Stimulated activated CD8-positive, alpha-beta memory T cell treated with anti-CD3 and anti-CD28 coated beads, Interleukin-7, amount 100 ng/mL, for 1 hour (primary cell): ENCODE measurements around the gene HDAC5.
"Not testable (repeated sequence)": the region's sequence is repeated elsewhere in the genome, so short reads cannot be mapped to it uniquely, and the experiment has no call there.

Experiments used
- DNase-seq, 2 donors: peaks; one replicate each; pipeline ENCODE4 v3.0.0-alpha.2; 2020; ENCODE audit warnings: low read depth in 2 of 2

Gene HDAC5

DNA sequence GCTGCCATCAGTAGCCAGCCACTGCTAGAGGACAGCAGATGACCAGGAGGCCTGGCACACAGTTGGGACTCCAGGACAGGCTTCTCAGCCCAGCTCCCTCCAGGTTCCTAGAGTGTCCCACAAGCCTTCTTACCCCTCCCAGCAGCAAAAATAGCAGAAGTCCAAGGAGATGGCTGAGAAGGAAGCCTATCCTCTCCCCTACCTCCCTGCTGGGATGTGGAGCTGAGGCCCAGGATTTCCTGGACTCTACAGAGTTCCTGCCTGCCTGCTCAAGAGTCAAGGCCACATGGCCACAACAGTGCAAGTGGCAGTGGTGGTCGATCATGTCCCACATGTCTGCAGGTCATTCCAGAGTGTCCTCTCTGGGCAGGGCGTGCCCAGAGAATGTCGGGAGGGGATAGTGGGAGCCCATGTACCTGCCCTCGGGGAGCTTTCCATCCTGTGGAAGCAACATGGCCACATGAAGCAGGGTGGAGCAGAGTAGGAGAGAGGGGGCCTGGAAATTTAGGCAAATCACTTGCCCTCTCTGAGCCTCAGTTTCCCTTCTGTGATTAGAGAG lies 10.6 kb upstream of the HDAC5 start:
- DNase-seq: no peak

DNA sequence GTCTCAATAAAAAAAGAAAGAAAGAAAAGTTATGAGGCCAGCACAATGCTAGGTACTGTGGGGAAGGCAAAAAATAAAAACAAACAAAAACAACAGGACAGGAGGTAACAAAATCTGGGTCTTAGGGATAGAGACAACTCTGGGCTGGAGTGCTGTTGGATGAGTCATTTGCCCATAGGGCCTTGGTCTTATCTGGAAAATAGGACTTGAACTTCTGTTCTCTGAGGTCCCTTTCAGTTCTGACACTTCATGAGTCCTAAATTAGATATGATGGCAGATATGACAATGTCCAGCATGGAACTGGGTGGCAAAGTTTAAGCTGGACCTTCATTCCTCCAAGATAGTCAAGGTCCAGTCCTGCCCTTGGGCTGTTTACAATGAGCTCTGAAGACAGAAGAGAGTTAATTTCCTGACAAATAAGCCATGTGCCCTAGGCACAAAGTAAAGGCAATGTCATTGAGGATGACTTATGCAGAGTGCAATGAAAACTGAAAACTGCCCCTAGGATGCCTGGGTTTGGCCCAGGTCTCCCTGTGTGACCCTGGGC lies 8.9 kb upstream of the HDAC5 start:
- DNase-seq: no peak

DNA sequence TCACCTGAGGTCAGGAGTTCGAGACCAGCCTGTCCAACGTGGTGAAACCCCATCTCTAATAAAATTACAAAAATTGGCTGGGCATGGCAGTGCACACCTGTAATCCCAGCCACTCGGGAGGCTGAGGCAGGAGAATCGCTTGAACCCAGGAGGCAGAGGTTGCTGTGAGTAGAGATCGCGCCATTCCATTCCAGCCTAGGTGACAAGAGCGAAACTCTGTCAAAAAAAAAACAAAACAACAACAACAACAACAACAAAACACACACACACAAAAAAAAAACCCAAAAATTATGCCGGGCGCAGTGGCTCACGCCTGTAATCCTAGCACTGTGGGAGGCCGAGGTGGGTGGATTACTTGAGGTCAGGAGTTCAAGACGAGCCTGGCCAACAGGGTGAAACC lies 7.9 kb upstream of the HDAC5 start:
- not testable (repeated sequence) for DNase-seq

DNA sequence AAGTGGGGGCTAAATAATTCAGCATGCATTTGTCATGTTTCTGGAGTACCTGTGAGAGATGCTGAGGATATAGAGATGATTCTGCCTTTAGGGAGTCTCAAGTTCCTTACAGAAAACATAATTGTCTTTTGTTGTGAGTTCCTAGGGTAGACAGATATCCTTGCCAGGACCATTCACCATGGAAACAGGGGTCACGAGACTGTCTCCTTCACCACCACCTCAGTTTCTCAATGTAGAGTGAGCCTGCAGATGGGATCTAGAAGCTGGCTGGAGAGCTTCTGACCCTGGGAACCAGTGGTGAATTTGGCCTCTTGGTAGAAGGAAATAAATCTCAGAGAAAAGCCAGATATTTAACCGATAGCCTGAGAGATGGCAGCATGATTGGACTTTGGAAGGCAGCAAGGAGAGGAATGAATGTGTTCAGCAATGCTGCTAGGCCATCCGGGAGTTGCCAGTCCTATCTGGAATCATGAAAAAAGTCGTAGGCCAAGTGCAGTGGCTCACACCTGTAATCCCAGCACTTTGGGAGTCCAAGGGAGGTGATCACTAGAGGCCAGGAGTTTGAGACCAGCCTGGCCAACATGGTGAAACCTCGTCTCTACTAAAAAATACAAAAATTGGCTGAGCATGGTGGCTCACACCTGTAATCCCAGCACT lies 7.4 kb upstream of the HDAC5 start:
- no peak for DNase-seq

DNA sequence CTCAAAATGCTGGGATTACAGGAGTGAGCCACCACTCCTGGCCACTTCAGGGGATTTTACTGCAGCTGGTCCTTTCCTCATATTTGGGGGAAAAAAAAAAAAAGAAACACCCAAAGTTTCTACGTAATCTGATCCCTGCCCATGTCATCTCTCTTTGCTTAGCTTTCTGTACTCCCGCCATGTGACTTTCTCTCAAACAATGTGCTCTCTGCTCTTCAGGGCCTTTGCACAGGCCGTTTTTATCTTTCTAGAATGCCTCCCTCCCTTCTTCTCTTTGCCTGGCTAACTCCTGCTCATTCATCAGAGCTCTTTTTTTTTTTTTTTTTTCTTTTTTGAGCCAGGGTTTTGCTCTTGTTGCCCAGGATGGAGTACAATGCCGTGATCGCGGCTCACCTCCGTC lies 4.9 kb upstream of the HDAC5 start:
- DNase-seq: no peak

DNA sequence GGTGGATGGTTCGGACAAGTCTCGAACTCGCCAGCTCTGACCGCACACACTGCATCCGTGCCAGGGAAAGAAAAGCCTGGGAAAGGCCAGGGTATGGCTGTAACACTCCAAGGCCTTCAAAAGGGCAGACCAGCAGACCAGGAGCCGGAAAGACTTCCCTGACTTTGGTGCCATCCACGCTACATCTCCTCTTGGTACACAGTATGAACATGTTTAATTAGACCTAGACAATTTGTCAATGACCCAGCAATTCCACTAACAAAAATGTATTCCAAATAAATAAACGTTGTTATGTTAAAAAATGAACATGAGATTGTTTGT lies 637 bp upstream of the HDAC5 start:
- no peak for DNase-seq

DNA sequence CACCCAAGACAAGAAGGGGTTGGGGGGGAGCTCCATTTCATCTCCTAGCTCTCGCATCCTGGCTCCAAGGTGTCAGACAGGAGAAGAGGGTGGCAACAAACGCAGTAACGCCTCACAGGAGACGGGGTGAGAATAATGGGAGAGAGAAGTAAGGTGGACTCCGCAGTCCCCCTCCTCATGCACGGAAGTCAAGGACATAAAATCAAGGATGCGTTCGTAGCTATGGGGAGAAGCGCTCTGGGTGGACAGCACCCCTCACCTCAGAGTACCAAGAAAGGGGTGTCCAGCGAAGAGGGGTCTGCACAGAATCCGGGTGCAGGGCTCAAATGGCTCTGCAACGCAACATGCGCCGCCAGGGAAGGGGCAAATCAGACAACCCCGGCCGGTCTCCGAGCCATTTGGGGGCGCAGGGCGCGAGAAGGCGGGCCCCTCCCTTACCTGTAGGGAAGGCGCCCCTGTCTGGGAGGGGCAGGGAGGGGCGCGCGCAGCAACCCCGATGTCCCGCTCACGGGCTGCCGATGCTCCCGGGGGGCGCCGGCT lies 555 bp downstream of the HDAC5 start:
- DNase-seq: no peak

DNA sequence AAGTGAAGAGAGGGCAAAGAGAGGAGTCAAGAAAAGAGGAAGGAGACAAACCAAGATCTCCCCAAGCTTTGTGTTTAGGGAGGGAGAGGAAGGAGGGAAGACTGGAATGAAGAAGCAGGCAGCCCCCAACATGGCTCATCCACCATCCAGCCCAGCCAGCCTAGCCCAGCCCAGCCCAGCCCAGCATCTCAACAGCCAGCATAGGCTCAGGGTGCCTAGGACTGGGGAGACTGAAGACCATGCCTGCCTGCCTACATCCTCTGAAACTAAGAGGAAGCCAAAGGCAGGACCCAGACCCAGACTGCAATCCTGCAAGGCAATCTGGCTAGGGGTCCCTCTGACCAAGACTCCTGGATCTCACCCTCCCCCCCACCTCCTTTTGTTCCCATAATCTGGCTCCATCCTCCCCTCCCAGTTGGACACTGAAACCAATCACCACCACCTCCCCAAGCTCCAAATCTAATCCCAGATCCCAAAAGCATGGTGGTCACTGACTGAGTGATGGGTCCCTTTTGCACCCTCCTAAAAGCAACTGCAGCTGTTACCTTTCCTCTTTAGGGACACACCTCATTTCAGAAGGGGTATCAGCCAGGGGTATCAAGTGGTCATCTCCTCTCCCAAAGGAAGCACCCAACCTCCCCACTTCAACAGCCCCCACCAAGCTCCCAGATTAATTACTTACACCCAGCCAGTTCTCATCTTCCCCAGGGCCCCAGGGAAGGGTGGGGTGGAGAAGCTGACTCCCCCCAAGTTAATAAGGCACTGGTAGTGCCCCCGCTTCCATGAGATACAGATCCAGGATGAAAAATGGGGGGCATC lies 1.2 kb downstream of the HDAC5 start:
- no peak for DNase-seq

DNA sequence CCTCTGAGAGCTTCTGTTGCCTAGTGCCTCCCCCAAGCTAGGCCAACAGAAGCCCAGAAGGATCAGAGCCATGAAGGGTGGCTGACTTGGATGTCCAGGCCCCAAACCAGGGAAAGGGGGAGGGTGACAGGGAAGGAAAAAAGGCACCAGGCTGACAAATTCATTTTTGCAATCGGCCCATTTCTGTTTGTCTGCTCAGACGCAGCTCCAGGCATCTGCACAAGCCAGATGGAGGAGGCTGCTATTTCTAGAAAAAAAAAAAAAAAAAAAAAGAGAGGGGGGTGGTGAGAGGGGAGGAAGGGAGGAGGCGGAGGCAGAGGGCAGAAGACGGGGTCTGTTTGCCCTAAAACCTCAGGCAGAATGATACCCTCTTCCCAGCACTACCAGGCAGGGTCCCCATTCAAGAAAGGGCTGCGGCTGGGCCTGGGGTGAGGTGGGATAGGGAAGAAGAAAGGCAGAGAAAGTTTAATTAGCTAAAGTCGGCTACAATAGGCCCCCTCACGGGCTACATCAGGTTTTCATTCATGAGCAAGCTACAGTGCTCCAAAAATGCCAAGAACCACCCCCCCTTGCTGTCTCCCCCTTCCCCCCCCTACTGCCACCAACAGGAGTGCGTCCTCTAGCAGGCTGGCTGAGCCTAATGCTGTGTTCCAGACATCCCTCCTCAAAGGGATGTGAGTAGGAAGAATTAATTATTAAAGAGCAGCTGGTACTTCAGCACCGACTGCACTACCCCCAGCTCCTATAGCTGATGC lies 2.4 kb downstream of the HDAC5 start:
- DNase-seq: no peak

DNA sequence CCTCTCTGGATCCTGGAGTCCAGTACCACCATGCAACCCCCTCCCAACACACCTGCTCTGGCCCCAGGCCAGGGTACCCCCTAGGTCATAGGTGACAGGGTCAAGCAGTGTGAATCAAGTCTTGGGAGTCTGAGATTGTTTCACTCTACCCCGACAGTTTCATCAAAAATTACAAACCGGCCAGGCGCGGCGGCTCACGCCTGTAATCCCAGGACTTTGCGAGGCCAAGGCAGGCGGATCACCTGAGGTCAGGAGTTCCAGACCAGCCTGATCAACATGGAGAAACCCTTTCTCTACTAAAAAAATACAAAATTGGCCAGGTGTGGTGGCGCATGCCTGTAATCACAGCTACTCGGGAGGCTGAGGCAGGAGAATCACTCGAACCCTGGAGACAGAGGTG lies 3.2 kb downstream of the HDAC5 start:
- DNase-seq: not testable (repeated sequence)

DNA sequence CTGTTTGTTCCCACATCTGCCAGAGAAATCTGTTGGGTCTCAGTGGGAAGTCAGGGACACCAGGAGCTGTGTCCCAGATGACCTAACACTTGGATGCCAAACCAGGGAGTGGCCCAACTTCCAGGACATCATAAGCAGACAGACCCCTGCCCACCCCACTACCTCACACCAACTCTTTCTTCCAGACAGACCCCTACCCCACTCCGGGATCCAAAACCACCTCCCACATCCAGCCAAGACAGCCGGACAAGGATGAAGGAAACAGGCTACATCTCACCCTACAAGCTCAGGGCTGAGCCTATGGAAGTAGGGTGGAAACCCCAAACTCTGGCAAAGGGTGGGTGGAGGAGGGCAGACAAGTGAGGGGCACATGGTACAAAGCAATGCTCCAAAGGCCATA lies 3.6 kb downstream of the HDAC5 start:
- no peak for DNase-seq

DNA sequence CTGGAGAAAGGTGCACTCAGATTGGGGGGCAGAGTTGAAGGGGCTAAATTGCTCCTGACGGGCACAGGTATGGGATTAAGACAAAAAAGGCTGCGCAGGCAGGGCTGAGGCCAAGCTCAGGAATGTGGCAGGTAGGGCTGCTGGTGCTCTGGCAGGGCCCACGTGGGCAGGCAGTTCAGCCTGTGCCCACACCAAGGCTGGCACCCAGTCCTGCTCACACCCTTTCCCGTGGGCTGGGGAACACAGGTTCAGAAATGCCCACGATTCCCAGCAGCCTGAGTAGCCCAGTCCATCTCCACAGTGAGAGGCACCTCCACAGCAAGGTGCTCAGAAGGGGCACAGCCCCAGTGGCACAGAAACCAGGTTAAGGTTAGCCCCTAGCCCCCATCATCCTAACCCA lies 4.4 kb downstream of the HDAC5 start:
- DNase-seq: no peak

DNA sequence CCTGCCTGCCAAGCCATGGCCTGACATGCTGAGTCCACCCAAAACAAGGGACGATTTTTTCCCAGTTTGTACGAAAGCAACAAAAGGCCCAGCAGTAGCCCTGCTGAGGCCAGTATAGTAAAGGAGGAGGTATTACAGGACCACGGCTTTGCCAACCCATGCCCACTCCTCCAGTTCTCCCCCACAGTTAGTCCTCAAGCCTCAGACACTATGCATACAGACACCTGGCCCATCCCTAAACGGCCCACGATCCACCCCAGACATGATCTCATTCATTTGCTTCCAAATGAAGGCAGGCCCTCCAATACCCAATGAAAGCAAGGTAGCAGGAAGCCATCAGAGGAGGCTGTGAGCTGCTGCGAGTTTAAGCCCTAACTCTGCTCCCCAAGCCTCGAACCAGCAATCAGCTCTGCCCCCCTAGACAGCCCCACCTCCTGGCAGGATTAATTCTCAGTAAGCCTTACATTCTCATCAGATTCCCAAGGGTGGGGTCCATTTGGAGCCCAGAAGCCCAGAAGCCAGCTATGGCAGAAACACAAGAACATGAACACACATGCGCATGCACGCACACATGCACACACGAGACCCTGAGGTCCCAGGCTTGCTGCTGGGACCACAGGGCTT lies 4.9 kb downstream of the HDAC5 start:
- DNase-seq: no peak

DNA sequence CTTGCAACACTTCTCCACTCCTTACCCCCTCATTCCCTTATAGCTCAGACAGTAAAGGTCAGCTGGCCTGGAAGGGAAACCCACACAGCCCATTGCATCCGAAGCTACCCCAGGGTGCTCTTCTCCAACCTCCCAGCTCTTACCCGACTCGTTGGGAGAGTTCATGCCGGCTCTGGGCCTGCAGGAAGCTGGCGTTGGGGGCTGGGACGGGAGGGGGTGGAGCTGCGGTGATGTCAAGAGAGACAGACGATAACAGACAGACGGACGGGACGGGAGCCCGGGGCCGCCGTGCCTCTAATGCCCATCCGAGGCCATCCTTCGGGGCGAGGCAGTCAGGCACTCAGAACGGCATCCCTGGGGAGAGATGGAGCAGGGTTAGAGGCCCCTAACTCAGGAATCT lies 6.1 kb downstream of the HDAC5 start:
- DNase-seq: no peak

DNA sequence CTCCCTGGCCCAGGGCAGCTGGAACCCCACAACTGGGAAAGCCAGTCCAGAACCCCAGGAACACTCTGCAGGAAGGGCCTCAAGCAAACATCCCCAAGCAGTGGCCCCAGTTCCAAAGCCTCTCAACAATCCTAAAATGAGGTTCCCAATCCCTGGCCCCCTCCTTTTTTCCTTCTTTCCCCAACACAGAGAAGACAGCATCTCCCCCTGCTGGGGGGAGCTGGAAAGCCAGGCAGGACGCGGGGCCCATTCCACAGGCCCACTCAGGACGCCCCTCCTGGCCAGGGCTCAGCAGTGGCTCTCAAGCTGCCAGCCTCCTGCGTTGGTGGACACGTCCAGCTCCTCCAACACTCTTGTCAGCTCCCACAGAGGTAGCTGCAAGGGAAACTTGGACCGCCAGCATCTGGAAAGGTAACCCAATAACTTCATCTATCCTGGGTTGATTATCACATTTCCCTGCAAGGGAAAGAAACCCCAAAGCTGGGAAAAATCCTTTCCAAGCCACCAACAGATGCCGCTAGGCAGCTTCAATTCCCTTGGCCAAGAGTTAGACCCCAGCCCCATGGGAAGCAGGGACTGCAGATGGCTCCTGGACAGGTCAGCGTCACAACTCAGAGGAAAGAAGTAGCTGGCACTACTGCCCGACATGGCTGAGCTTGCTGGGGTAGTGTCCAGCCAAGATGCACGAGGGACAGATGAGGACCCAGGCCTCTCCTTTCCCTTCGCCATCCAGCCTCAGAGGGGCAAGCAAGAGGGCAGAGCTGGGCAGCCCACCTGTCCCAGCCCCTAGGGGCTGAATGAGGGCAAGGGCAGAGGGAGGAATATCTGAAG lies 7.6 kb downstream of the HDAC5 start:
- no peak for DNase-seq

DNA sequence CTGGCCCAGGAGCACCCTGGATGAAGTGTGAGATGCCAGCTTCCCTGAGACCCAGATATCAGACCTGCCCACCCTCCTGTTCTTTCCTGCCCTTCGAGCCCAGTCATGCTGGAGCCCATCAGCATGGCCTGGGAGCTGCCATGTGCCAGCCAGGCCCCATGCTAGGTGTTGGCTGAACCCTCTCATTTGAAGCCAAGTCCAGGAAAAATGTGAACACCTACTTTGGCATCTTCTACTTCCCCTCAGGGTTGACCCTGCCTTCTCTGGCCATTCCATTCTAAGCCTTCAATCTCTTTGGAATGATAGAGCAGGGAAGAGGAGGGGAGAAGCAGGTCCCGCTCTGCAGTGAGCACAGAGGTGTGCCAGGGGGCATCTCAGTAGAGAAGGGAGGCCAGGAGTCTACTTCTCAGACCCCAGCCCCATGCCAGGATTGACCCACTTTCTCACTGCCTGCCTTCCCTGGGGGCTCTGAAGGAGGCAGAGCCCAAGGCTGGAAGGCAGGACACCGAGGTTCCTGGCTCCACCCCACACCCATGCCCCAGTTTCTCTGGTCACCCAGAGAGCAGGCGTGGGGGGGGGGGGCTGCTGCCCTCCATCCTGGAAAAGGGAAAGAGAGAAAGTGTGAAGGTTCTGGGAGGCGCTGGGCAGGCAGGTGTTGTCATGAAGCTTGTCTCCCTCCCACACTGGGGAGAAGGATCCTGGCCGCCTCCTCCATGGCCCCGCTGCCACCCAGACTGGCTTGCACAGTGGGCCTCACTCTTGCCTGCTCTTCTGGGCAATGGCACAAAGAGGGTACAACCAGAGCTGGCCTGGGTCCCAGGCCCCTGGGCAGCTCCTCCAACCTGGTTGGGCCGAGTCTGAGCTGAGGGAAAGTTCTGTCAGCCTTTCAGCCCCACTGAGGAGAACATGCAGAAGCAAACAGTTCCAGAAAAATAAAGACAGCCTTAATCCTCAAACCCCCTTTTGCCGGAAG lies 9.3 kb downstream of the HDAC5 start:
- DNase-seq: no peak

DNA sequence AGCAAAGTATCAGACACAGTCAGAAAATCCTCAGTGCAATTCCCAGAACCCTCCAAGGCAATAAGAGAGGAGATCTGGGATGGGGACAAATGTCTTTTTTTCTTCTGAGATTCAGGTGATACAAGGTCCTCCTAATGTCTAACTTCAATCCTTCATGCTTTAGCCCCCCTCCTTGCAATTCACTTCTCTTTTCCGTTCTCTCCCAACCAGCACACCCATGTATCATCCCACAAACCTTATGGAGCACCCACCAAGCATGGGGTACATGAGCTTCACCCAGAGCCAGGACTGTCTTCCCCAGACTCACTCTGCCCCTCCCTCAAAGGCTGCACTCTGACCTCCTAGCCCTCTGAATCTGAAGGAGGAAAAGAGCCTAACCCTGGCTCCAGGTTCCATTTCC lies 10.1 kb downstream of the HDAC5 start:
- DNase-seq: no peak

DNA sequence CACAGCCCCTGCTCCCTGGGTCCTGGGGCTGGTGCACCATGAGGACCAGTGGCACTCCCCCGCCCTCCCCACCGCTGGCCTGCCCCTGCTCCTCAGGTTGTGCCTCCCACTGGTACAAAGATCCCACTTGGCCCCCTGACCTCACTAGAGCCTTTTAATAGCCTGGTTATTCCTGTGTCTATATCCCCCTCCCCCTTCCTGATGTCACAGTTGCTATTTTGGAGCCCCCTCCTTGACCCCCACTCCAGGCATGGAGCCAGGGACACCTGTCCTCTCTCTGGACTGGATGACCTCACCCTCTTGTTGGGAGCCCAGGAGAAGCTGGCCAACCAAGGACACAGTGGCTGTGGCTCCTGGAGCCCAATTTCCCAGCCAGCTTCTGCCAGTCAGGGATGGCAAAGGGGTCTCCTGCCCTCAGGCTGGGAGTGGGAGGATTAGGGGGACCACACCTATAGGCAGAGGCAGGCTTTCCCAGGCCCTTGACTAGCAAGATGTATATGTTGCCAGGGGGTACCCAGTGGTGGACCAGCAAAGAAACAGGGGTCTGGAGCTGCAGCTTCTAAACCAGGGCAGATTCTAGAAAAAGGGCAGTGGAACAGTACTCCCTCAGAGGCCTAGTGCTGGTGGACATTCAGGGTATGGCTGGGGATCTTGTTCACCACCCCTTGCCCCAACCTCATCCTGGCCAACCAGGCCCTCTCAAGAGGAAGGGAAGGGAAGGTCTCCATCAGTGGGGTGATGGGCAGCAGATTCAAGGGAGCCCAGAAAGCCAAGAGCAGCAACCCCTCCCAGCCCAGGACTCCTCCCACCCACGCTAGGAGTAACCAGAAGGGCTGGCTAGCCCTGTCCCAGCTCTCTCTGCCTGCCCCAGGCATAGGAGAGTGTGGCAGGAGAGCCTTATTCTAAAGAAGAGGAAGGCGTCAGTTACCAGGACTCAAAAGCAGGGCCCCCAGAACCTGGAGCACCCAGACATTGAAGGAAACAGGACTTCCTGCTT lies 10.9 kb downstream of the HDAC5 start:
- DNase-seq: no peak
